ENCODE data around the gene E2F4. TPM values are rescaled to one million over a fixed set of nuclear protein-coding genes. Genes with fewer than 3 reads are reported as not detected.

E2F4 gene
- total RNA-seq, 1 experiment from 2014 or later, result 114 TPM

DNA sequence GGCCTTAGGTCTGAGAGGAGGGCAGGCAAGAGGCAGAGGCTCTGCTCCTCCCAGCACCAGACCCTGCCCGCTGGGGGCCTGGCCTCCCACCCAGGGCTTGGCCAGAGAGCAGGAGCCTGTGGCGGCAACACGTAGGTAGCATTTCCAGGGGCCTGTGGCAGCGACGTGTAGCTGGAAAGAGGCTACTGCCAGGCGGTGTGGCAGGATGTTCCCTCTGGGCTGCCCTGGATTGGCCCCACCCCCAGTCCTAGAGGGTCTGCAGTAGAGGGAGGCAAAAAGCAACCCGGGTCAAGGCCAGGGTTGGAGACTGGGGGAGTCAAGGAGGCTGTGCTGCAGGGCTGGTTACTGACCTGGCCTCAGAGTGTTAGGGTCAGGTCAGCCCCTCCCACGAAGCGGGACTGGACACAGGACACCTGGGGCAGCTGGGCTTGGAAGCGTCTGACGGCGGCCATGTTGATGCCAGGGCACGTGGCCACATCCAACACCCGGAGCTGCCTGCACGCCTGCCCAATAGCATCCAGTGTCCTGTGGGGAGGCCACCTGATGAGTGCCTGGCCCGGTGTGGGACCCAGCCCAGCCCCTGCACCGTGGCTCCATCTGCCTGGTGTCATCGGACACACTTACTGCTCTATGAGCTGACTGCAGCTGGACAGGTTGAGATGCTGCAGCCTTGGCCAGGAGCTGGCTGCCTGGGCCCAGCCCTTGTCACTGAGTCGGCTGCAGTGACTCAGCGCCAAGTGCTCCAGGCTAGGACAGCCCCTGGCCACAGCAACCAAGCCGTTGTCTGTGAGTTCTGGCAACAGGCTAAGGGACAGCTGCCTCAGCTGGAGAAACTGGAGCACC lies 15.5 kb downstream of the E2F4 start:
- CTCF ChIA-PET, result interaction anchor here (1.8 kb wide), 1 partner anchor 9 kb away, joined by 7 read pairs; no protein-coding TSS in a partner anchor
- DNase-seq (ENCODE audit: low read depth, low spot score), result no peak
- H3K9me2 ChIP-seq (ENCODE audit: insufficient read depth), result no peaks in the 10 kb centered on the region

More for the DNA sequence above, 15.5 kb downstream of the E2F4 start:
- no TSS peak for BruUV-seq (replicated peaks)
- no peak overlapping the region for H2AFZ ChIP-seq (ENCODE audit: low read depth, low read length, poor library complexity, severe bottlenecking)
- intact Hi-C loops (cut with micrococcal nuclease), result no loop called here
- no peaks in the 10 kb centered on the region for H4K20me1 ChIP-seq (ENCODE audit: insufficient read depth)
- RAD21 ChIA-PET (ENCODE audit: low non-redundant PET in 1 of 2, low total read pairs in 2 of 2, uncharacterized antibody in 2 of 2, unreplicated experiment in 2 of 2), result no interaction called here
- ATAC-seq, result peak; percentile 69
- no peak overlapping the region for H3K4me3 ChIP-seq (replicated peaks in 1 of 2; ENCODE audit: low read depth in 1 of 2, low read length in 2 of 2)
- no peaks in the 10 kb centered on the region for H3K27me3 ChIP-seq (ENCODE audit: insufficient read depth, low read length)
- H3K4me2 ChIP-seq (ENCODE audit: low read length), result peak overlapping the region; percentile 62
- peak; percentile 30; the same call in 1 of the 2 replicates for TF ChIP-seq POLR2AphosphoS5 (IDR thresholded peaks at IDR 0.05; ENCODE audit: low read depth, low read length)
- TF ChIP-seq, protein P1, sequence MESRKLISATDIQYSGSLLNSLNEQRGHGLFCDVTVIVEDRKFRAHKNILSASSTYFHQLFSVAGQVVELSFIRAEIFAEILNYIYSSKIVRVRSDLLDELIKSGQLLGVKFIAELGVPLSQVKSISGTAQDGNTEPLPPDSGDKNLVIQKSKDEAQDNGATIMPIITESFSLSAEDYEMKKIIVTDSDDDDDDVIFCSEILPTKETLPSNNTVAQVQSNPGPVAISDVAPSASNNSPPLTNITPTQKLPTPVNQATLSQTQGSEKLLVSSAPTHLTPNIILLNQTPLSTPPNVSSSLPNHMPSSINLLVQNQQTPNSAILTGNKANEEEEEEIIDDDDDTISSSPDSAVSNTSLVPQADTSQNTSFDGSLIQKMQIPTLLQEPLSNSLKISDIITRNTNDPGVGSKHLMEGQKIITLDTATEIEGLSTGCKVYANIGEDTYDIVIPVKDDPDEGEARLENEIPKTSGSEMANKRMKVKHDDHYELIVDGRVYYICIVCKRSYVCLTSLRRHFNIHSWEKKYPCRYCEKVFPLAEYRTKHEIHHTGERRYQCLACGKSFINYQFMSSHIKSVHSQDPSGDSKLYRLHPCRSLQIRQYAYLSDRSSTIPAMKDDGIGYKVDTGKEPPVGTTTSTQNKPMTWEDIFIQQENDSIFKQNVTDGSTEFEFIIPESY (IDR thresholded peaks at IDR 0.05; ENCODE audit: extremely low read depth, insufficient replicate concordance, low read length), result no peak
- POLR2A ChIA-PET, result interaction anchor here (0.8 kb wide), 1 partner anchor 9 kb away, joined by 5 read pairs; no protein-coding TSS in a partner anchor
- peaks cover 11 to 25% of the 10 kb centered on the region in 2 experiments for H3K4me1 ChIP-seq (ENCODE audit: control insufficient read depth in 1 of 2, insufficient read depth in 2 of 2, low read length in 2 of 2)
- peak overlapping the region; percentile 40; the same call in 1 of the 2 replicates for H3K27ac ChIP-seq (ENCODE audit: low read depth, low read length)
- no peaks in the 10 kb centered on the region for H3K79me2 ChIP-seq (ENCODE audit: insufficient read depth, low read length)
- H3K9me3 ChIP-seq (ENCODE audit: control insufficient read depth in 1 of 2, insufficient read depth in 1 of 2, low read depth in 1 of 2, low read length in 2 of 2), result no peaks in the 10 kb centered on the region
- peak overlapping the region; percentile 32; the same call in 1 of the 2 replicates for H3K9ac ChIP-seq (ENCODE audit: low read length)
- peaks cover 3 to 7% of the 10 kb centered on the region in 2 experiments; a peak in 2 of 4 replicates for H3K36me3 ChIP-seq (ENCODE audit: control insufficient read depth in 1 of 2, insufficient read depth in 2 of 2, low read length in 2 of 2)

Data from HCT116 (cell line).